ENCODE data around the gene CAMK1D. TPM values are rescaled to one million over a fixed set of nuclear protein-coding genes. Genes with fewer than 3 reads are reported as not detected.

The CAMK1D gene
- total RNA-seq, 1 experiment from 2014 or later: 6.3 TPM

DNA sequence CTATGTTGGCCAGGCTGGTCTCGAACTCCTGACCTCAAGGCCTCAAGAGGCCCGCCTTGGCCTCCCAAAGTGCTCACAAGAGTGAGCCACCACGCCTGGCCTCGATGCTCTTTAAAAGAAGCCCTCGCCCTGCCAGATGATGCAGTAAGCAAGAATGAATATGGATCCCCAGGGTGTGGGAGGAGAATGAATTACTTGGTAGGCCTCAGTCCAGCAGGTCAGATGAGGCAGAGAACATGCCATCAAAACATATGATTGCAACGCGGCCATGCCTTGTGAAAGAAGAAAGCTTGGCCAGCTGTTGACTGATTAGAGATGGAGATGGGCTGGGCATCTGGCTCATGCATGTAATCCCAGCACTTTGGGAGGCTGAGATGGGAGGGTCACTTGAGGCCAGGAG lies 68.7 kb downstream of the CAMK1D start:
- Histone ChIP-seq H2BK12ac (ENCODE audit: insufficient read length, low read depth, low read length) (no peak overlapping the region), H3K4me1 (ENCODE audit: insufficient read depth, low read length) (no peaks in the 10 kb centered on the region), H3K23ac (ENCODE audit: insufficient read length, low read depth, low read length) (no peak overlapping the region), H3K27me3 (ENCODE audit: insufficient read depth, low read length) (no peaks in the 10 kb centered on the region), H3K18ac (ENCODE audit: insufficient read length, low read depth, low read length) (no peak overlapping the region), H2BK20ac (ENCODE audit: low read depth, low read length, poor library complexity, severe bottlenecking) (no peak overlapping the region), H3K27ac (ENCODE audit: insufficient read length, low read depth, low read length) (no peak overlapping the region), H3K14ac (ENCODE audit: insufficient read depth, low read length) (no peak overlapping the region), H3K79me2 (ENCODE audit: insufficient read depth, low read length) (no peaks in the 10 kb centered on the region), H3K79me1 (ENCODE audit: insufficient read depth, low read depth, low read length, poor library complexity, severe bottlenecking) (no peaks in the 10 kb centered on the region), H4K91ac (ENCODE audit: insufficient read length, low read depth, low read length) (no peak overlapping the region), H2BK5ac (ENCODE audit: insufficient read length, low read length) (no peak overlapping the region), H3K9ac (ENCODE audit: extremely low read depth, insufficient read length, low read length) (no peak overlapping the region), H2AK5ac (ENCODE audit: insufficient read length, low read length) (no peak overlapping the region), H4K5ac (ENCODE audit: insufficient read length, low read depth, low read length) (no peak overlapping the region), H3K4ac (ENCODE audit: low read depth, low read length) (no peak overlapping the region), H3T11ph (ENCODE audit: low read length) (no peak overlapping the region), H3K23me2 (ENCODE audit: insufficient read length, low read depth, low read length, poor library complexity, severe bottlenecking) (no peaks in the 10 kb centered on the region), H4K8ac (replicated peaks; ENCODE audit: insufficient read length, low read depth, low read length) (no peak overlapping the region), H3K56ac (ENCODE audit: insufficient read length, low read depth, low read length) (no peak overlapping the region), H2AFZ (ENCODE audit: low read length) (no peak overlapping the region), H2BK120ac (ENCODE audit: low read depth, low read length, poor library complexity, severe bottlenecking) (no peak overlapping the region), H2BK15ac (ENCODE audit: low read depth, low read length) (no peak overlapping the region), H3K9me3 (ENCODE audit: control insufficient read depth, low read depth, low read length) (no peaks in the 10 kb centered on the region), H3K4me2 (ENCODE audit: insufficient read depth, insufficient read length, low read length) (no peak overlapping the region), H4K20me1 (ENCODE audit: control insufficient read depth, insufficient read depth, insufficient read length) (no peaks in the 10 kb centered on the region)
- peaks cover 0 to 2% of the 10 kb centered on the region in 2 experiments; a peak in 2 of 5 replicates for H3K9me3 Mint-ChIP-seq
- H3K4me3 Mint-ChIP-seq: no peak overlapping the region
- no peak for TF ChIP-seq CTCF (conservative IDR thresholded peaks at IDR 0.05)
- no peaks in the 10 kb centered on the region for H3K4me1 Mint-ChIP-seq
- H3K36me3 Mint-ChIP-seq (ENCODE audit: insufficient read depth in 1 of 3, low read depth in 3 of 3): peaks cover 0 to 1% (median 0%) of the 10 kb centered on the region in 3 experiments; a peak in 3 of 7 replicates
- DNase-seq: no peak
- no CpG with 5 or more reads among the region's 7 CpGs for WGBS (ENCODE audit: extremely low coverage, insufficient read length, low lambda C conversion rate)
- no peak overlapping the region for H3K27ac Mint-ChIP-seq
- no peaks in the 10 kb centered on the region for H3K27me3 Mint-ChIP-seq (ENCODE audit: low read depth)

Measured in H9 (cell line).